ENCODE results near the gene PRPH. TPM values are rescaled to one million over a fixed set of nuclear protein-coding genes. Genes with fewer than 3 reads are reported as not detected.
"Not testable (repeated sequence)": the region's sequence is repeated elsewhere in the genome, so short reads cannot be mapped to it uniquely, and the experiment has no call there.

Gene PRPH
- total RNA-seq, 1 experiment from 2014 or later, result 3.9 TPM

DNA sequence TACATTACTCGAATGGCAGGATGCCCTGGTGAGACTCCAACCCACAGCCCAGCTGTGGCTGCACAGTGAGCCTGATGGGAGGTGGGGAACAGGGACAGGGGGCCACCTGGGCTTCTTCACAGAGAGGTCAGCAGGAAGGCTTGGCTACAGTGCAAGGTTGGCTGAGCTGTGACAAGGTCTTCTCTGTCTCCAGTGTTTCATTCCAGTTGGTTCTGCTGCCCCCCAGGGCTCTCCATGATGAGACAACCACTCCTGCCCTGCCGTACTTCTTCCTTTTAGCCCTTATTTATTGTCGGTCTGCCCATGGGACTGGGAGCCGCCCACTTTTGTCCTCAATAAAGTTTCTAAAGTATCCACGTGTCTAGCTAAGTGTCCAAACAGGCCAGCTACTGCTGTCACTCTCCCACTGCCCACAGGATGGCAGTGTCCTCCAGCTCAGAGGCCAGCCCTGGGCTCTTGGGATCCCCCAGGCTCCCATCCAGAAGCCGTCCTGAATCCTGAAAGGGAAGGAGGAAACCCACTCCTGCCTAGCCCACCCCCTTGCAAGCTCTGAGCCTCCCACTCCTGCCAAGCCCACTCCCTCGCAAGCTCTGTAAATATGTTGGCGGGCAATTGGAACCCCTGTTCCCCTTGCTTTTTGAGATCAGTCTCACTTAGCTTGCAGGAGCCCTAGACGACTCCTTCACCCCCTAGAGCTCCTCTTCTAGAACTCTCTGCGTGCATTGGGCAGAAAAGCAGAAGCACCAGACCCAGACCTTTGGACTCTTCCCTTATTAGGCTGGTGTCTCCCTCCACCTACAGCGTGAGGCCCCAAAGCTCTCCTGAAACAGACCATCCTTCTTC lies 36.7 kb downstream of the PRPH start:
- Histone ChIP-seq H3K27ac (no peak overlapping the region), H3K4me3 (no peak overlapping the region), H3K9me3 (replicated peaks) (no peaks in the 10 kb centered on the region), H3K4me1 (peaks cover 7% of the 10 kb centered on the region; the same call in 1 of the 2 replicates), H3K36me3 (peaks cover 30% of the 10 kb centered on the region), H3K27me3 (no peaks in the 10 kb centered on the region)
- peak; percentile 66 to 80 for DNase-seq

DNA sequence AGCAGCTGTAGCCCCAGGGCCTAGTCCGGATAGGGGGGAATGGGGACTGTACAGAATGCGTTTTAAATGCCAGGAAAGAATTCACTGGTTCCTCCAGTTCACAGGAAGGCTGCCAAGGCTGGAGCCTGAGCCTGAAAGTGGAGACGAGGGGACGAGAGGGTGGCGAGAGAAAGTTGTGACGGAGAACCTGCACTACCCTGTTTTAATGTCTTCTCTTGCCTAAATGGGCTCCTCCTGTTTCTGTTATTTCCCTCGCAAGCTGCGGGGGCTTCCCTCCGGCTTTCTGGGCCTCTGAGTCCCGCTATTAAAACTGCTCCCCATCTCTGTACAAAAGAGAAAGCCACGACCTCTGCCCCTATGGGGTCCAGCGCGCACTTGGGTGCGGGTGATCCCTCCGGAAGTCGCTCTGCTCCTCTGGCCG lies 37.5 kb downstream of the PRPH start:
- no peak for DNase-seq
- Histone ChIP-seq H3K27ac (no peak overlapping the region), H3K9me3 (replicated peaks) (no peaks in the 10 kb centered on the region), H3K4me3 (no peak overlapping the region), H3K36me3 (peaks cover 27% of the 10 kb centered on the region), H3K27me3 (no peaks in the 10 kb centered on the region), H3K4me1 (peaks cover 7% of the 10 kb centered on the region; the same call in 1 of the 2 replicates)

DNA sequence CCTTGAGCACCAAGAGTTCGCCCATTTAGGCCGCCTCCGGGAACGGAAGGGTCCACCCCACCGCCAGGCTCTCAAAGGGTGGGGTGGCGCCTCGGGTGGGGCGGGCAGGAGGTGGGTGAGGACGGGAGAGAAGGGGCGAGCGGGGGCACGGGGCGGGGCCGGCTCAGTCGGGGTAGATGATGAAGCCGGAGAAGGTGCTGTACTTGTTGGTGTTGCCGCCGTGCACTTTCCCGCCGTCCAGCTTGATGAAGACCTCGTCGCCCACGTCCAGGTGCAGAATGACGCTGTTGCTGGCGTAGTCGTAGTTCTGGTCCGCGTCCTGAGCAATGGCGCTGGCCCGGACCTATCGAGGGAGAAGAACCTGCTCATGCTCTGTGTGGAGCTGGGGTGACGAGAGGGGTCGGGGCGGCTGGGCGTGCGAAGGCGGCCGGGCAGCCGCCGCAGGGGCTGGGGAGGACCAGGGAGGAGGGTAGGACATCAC lies 38.0 kb downstream of the PRPH start:
- DNase-seq, result no peak
- H3K36me3 ChIP-seq, result peaks cover 22% of the 10 kb centered on the region
- H3K9me3 ChIP-seq (replicated peaks), result no peaks in the 10 kb centered on the region
- no peak overlapping the region for H3K4me3 ChIP-seq
- H3K4me1 ChIP-seq, result peaks cover 7% of the 10 kb centered on the region; the same call in 1 of the 2 replicates
- H3K27me3 ChIP-seq, result no peaks in the 10 kb centered on the region
- no peak overlapping the region for H3K27ac ChIP-seq

DNA sequence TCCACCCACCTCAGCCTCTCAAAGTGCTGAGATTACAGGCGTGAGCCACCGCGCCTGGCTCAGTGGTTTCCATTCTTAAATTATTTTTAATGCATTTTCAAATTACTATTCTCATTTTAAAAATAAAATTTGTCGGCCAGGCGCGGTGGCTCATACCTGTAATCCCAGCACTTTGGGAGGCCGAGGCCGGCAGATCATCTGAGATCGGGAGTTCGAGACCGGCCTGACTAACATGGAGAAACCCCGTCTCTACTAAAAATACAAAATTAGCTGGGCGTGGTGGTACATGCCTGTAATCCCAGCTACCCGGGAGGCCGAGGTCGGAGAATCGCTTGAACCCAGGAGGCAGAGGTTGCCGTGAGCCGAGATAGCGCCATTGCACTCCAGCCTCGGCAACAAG lies 38.8 kb downstream of the PRPH start:
- peaks cover 22% of the 10 kb centered on the region for H3K36me3 ChIP-seq
- H3K27ac ChIP-seq; H3K4me3 ChIP-seq; H3K4me1 ChIP-seq; H3K27me3 ChIP-seq; H3K9me3 ChIP-seq (replicated peaks); DNase-seq: not testable (repeated sequence)

DNA sequence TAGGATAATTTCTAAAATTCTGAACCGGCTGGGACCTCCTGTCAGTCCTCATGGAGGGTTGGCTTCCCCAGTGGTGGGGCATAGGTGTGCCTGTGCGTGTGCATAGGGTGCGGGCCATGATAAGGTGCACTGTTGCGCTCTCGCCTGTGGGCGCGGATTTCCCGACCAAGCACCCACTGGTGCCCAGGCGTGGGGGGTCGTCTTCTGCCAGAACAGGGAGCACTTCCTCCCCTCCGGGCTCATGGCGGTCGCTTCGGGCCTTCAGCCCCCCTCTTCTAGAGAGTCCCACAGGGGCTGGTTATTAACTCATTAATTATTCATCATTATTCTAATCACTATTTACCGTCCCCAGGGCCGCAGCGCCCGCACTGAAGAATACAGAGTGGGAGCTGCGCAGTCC lies 39.3 kb downstream of the PRPH start:
- H3K27me3 ChIP-seq, result no peaks in the 10 kb centered on the region
- no peaks in the 10 kb centered on the region for H3K9me3 ChIP-seq (replicated peaks)
- peaks cover 18% of the 10 kb centered on the region for H3K36me3 ChIP-seq
- no peak overlapping the region for H3K4me3 ChIP-seq
- no peak for DNase-seq
- no peak overlapping the region for H3K27ac ChIP-seq
- peaks cover 9% of the 10 kb centered on the region; the same call in 1 of the 2 replicates for H3K4me1 ChIP-seq

DNA sequence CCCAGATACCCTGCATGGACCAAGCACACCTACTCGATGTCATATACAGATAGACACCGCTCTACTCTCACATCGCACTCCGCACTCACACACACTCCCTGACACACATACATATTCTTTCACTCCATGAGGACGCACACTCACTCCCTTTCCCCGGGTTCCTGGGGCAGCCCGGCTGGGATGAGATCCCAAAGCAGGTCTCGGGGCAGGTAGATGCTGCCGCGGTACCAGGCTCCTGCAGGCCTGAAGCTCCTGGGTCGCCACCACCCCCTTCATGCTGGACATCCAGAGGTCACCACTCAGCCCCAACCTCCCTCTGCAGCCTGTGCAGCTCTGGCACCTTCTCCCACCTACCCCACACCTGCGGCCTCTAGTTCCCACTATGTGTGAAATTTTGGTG lies 39.7 kb downstream of the PRPH start:
- H3K27ac ChIP-seq, result no peak overlapping the region
- H3K27me3 ChIP-seq, result no peaks in the 10 kb centered on the region
- peaks cover 13% of the 10 kb centered on the region; the same call in 1 of the 2 replicates for H3K36me3 ChIP-seq
- peaks cover 14% of the 10 kb centered on the region; the same call in 1 of the 2 replicates for H3K4me1 ChIP-seq
- DNase-seq, result no peak
- H3K4me3 ChIP-seq, result no peak overlapping the region
- no peaks in the 10 kb centered on the region for H3K9me3 ChIP-seq (replicated peaks)

DNA sequence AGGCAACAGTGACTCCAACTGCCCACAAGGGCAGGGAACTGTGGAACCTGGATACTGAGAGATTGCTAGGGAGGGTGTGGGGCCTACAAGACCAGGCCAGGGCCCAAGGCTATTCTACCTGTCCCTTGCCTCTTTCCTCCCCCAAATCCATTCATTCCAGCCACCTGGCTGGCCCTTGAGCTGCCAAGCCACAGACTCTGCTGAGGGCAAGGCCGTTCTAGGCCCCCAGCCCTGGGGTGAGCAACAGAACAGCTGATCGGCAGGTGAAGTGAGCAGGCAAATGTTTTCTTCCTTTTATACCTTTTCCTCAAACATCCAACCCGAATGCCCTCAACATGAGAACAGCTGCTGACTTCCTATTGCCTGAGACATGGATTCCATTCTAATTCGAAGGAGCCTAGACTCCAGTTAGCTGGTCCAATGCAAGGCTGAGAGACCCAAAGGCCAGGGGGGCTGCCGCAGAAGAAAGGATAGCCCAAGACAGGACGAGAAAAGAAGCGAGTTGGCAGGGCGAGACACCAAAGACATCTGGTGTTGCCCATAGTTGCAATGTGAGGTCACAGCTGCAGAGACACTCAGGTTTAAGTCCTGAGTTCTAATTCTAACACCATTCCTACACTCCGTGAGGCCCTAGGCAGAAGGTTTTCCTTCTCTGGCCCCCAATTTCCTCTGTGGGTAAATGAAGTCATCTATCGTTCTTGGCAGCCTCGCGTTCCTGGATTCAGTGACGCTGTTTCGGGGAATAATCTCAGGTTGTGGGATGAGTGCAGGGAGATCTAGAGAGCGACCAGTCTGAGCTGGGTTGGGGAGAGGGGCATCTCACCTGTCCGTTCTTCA lies 40.4 kb downstream of the PRPH start:
- Histone ChIP-seq H3K9me3 (replicated peaks) (no peaks in the 10 kb centered on the region), H3K4me3 (no peak overlapping the region), H3K27me3 (no peaks in the 10 kb centered on the region), H3K4me1 (peaks cover 17% of the 10 kb centered on the region; the same call in 1 of the 2 replicates), H3K27ac (no peak overlapping the region), H3K36me3 (peaks cover 7% of the 10 kb centered on the region; the same call in 1 of the 2 replicates)
- peak in 1 of 2 experiments; percentile 32 for DNase-seq

DNA sequence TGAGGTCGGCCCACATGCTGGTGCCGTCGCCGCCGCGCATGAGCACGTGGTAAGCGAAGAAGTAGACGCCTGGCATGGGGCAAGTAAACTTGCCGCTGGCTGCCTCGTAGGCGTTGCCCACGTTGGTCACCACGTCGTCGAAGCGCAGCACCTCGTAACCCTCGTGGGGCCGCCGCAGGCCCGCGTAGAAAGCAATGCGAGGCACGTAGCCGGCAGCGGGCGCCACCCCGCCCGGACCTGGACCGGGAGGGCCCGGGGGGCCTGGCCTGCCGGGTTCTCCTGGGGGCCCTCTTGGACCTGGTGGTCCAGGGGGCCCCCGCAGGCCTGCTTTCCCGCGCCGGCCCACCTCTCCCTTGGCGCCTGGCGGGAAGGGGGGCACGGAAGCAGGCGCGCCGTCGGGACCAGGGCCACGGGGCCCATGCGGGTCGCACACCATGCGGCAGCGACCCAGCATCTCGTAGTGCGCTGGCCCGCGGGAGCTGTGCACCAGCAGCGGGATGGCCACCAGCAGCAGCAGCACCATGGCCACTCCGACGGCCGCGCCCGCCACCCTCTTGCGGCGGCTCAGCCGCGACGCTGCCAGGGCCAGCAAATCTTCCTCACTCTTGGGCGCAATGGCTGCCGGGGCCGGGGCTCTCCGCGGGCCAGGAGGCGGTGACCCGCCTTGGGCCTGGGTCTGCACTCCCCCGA lies 41.2 kb downstream of the PRPH start:
- DNase-seq, result no peak
- no peak overlapping the region for H3K27ac ChIP-seq
- no peaks in the 10 kb centered on the region for H3K9me3 ChIP-seq (replicated peaks)
- no peaks in the 10 kb centered on the region for H3K27me3 ChIP-seq
- peaks cover 17% of the 10 kb centered on the region; the same call in 1 of the 2 replicates for H3K4me1 ChIP-seq
- peaks cover 2% of the 10 kb centered on the region; the same call in 1 of the 2 replicates for H3K36me3 ChIP-seq
- H3K4me3 ChIP-seq, result no peak overlapping the region

DNA sequence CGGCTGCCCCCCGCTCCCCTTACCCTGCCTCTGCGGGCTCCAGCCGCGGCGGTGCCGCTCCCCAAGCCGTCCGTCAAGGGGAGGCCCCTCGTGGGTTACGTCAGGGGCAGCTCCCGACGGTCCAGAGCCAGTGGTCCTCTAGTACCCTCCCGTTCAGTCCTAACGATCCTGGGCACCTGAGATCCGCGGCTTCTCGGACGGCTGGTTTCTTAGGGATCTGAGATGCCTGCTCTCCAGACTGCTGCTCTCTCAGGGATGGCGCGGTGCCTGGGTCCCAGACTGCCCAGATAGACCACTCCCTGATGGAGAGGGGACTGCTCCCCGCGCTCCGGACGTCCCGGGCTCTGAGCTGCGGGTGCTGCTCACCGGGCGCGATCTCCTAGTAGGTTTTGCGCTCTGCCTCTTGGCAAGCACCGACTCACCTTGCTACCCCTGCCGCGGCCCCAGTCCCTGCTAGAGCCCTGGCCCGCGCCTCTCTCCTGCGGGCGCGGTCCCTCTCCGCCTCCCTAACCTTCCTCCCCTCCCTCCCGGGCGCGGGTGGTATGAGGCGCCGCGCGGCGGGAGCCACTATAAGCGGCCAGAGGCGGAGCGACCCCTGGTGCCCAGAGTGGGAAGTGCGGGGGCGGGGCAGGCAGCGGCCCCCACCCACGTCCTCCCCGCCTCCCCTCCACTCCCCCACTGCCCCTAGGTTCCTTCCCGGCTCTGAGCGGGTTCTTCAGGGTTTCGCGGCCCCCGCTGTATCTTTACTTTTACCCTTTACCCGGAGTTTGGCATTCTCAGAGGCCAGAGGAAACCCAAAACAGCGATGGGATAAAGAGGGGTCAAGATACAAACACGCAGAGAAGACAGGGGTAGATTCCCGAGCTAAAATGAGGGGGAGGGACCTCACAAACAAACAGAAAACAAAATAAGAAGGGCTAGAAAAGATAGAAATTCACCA lies 42.0 kb downstream of the PRPH start, which contains the start of gene C1QL4:
C1QL4 (minus strand) TSS at position 544 of the 940 bp plus-strand sequence. CDS start 711 bp downstream, outside the sequence.
- no peaks in the 10 kb centered on the region for H3K36me3 ChIP-seq
- no peaks in the 10 kb centered on the region for H3K9me3 ChIP-seq (replicated peaks)
- H3K4me3 ChIP-seq, result peak within 1 kb of the TSS; percentile 60
- peak; percentile 89 to 93 for DNase-seq
- H3K27ac ChIP-seq, result no peak within 1 kb of the TSS
- no peaks in the 10 kb centered on the region for H3K27me3 ChIP-seq
- H3K4me1 ChIP-seq, result peaks cover 17% of the 10 kb centered on the region; the same call in 1 of the 2 replicates

DNA sequence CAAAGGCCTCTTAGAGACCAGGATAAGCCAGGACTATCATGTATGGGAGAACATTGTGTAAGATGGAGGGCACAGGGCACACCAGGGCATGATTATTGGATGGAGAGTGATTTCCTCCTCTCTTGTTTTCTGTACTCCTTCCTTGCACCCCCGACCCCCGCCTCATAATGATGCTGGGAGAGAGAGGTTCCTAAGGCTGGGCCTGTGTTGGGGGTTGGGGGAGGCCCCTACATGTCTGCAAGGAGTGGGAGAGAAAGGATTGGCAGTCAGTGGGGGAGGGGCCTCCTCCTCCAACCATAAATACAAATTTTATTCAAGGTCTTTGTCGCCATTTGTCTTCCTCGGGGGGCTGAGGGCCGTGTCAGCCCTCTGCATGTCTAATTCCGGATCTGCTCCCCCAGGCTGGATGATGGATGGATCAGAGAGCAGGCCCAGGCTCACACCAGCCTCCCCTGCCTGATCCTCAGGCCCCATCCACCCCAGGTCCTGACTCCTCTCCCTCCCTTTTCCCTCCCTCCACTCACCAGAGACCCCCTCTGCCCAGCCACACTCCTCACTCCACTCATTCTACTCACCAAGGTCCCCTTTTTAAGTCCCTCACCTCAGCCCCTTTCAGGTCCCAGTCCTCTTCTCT lies 44.0 kb downstream of the PRPH start:
- Histone ChIP-seq H3K4me3 (no peak overlapping the region), H3K27ac (no peak overlapping the region), H3K4me1 (peaks cover 20% of the 10 kb centered on the region; the same call in 1 of the 2 replicates), H3K27me3 (no peaks in the 10 kb centered on the region; the same call in 1 of the 2 replicates), H3K36me3 (no peaks in the 10 kb centered on the region), H3K9me3 (replicated peaks) (no peaks in the 10 kb centered on the region)
- DNase-seq, result no peak

DNA sequence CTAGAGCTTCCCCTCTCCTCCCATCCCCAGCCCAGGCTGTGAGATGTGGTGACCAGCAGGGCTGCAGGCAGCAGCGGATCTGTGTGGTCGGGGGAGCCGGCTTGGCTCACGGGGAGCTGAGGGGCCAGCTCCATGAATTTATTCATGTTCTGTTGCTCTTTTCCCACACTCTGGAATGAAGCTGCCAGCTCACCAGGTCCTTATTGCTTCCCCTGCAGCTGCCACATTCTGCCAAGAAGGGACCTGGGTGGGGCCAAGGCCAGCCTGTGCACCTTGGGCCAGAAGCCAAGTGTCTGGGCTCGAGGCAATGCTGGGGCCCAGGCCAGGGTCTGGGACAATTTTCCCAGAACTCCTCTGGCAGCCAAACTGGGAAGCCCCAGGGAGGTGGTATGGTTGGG lies 44.5 kb downstream of the PRPH start:
- peaks cover 20% of the 10 kb centered on the region; the same call in 1 of the 2 replicates for H3K4me1 ChIP-seq
- no peaks in the 10 kb centered on the region for H3K36me3 ChIP-seq
- peak; percentile 63 to 67 for DNase-seq
- H3K9me3 ChIP-seq (replicated peaks), result no peaks in the 10 kb centered on the region
- no peak overlapping the region for H3K4me3 ChIP-seq
- peaks cover under 1% of the 10 kb centered on the region; the same call in 1 of the 2 replicates for H3K27me3 ChIP-seq
- no peak overlapping the region for H3K27ac ChIP-seq

DNA sequence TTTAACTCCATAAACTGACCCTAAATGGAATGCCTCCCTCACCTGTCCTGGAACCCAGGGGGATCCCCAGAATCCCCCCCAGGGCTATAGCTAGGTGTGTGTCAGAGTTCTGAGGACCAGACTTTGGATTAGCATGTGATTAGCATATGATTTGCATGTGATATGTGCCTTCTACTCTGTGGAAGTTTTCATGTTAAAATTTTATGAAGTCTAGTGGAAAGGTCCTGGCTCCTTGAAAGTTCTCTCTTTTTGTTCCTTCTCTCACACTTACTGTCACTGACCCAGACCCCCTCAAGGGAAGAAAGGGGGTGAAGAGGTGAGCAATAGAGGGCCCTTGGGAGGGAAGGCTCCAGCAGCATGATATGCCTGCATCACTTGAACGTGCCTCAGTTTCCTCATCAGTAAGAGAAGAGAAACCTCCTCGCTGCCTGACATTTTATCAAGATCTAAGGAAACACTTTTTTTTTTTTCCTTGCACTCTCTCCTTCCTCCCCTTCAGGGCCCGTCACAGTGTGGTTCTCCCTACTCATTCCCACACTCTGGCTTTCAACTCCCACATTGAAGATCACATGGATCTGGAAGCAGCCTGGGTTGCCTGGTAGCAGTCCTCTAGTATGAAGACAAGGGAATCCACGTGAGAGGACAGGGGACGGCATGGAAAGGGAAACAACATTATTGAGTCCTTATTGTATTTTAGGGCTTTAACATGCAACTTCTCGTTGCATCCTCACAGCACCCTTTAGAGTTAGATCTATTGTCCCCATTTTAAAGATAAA lies 45.3 kb downstream of the PRPH start:
- no peak for DNase-seq
- Histone ChIP-seq H3K27me3 (peaks cover 7% of the 10 kb centered on the region; the same call in 1 of the 2 replicates), H3K27ac (no peak overlapping the region), H3K9me3 (replicated peaks) (no peaks in the 10 kb centered on the region), H3K4me3 (no peak overlapping the region), H3K4me1 (peaks cover 16% of the 10 kb centered on the region; the same call in 1 of the 2 replicates), H3K36me3 (no peaks in the 10 kb centered on the region)
